Parathyroid adenoma (tissue), 2 donors: Measurements from ENCODE around the gene DIP2C.

ENCODE experiments used
- H2AFZ ChIP-seq: fragments of 300-600 bp; sonication (generic); one replicate; pipeline ENCODE4 v1.7.0; 2017; ENCODE audit warnings: antibody characterized with exemption, mild to moderate bottlenecking
- H3K27ac ChIP-seq: fragments of 300-600 bp; sonication (generic); one replicate; pipeline ENCODE4 v1.7.0; 2017
- H3K27me3 ChIP-seq: fragments of 300-600 bp; sonication (generic); one replicate; pipeline ENCODE4 v1.7.0; 2017; ENCODE audit warnings: low read length; ENCODE audit not compliant: control insufficient read depth, insufficient read depth
- H3K36me3 ChIP-seq: fragments of 300-600 bp; sonication (generic); one replicate; pipeline ENCODE4 v1.7.0; 2017; ENCODE audit warnings: low read length; ENCODE audit not compliant: control insufficient read depth, insufficient read depth
- H3K4me1 ChIP-seq: fragments of 300-600 bp; sonication (generic); one replicate; pipeline ENCODE4 v1.7.0; 2017; ENCODE audit warnings: control low read depth
- H3K4me2 ChIP-seq: fragments of 300-600 bp; sonication (generic); one replicate; pipeline ENCODE4 v1.7.0; 2017; ENCODE audit warnings: low read length
- H3K4me3 ChIP-seq: fragments of 300-600 bp; sonication (generic); one replicate; pipeline ENCODE4 v1.7.0; 2017; ENCODE audit warnings: low read depth, low read length
- H3K79me2 ChIP-seq: fragments of 300-600 bp; sonication (generic); one replicate; pipeline ENCODE4 v1.7.0; 2017; ENCODE audit warnings: control low read depth
- H3K9ac ChIP-seq: fragments of 300-600 bp; sonication (generic); one replicate; pipeline ENCODE4 v1.7.0; 2017; ENCODE audit warnings: mild to moderate bottlenecking
- H3K9me3 ChIP-seq: fragments of 300-600 bp; sonication (generic); one replicate; pipeline ENCODE4 v1.7.0; 2017; ENCODE audit warnings: low read length; ENCODE audit not compliant: control insufficient read depth
- TF ChIP-seq, protein P1 (sequence below): fragments of 300-600 bp; sonication (generic); IDR thresholded peaks from one replicate; pipeline ENCODE4 v1.7.0; 2017; ENCODE audit warnings: antibody characterized with exemption, mild to moderate bottlenecking
- donor health status: primary hyperparathyroidism.

DIP2C gene

GRCh38 chr10:387909-388660 lies 301.4 kb downstream of the DIP2C start:
- Histone ChIP-seq H2AFZ (no peak overlapping the region), H3K36me3 (no peaks in the 10 kb centered on the region), H3K79me2 (no peaks in the 10 kb centered on the region), H3K9me3 (no peaks in the 10 kb centered on the region), H3K4me3 (no peak overlapping the region), H3K27ac (no peak overlapping the region), H3K27me3 (no peaks in the 10 kb centered on the region), H3K9ac (no peak overlapping the region), H3K4me2 (no peak overlapping the region), H3K4me1 (no peaks in the 10 kb centered on the region)
- TF ChIP-seq, protein P1, sequence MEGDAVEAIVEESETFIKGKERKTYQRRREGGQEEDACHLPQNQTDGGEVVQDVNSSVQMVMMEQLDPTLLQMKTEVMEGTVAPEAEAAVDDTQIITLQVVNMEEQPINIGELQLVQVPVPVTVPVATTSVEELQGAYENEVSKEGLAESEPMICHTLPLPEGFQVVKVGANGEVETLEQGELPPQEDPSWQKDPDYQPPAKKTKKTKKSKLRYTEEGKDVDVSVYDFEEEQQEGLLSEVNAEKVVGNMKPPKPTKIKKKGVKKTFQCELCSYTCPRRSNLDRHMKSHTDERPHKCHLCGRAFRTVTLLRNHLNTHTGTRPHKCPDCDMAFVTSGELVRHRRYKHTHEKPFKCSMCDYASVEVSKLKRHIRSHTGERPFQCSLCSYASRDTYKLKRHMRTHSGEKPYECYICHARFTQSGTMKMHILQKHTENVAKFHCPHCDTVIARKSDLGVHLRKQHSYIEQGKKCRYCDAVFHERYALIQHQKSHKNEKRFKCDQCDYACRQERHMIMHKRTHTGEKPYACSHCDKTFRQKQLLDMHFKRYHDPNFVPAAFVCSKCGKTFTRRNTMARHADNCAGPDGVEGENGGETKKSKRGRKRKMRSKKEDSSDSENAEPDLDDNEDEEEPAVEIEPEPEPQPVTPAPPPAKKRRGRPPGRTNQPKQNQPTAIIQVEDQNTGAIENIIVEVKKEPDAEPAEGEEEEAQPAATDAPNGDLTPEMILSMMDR = no peak

DNA sequence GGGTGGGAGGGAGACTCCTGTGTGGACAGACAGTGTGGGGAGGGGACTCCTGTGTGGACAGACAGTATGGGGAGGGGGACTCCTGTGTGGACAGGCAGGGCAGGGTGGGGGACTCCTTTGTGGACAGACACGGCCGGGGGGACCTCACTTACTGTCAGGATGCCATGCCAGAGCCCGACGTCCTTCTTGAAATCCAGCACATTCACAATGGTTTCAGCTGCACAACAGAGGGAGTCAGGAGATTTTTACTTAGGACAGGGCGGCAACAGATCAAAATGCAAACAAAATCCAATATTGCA lies 301.9 kb downstream of the DIP2C start:
- TF ChIP-seq, protein P1 = no peak
- H3K27ac ChIP-seq = no peak overlapping the region
- H3K27me3 ChIP-seq = no peaks in the 10 kb centered on the region
- H2AFZ ChIP-seq = no peak overlapping the region
- no peak overlapping the region for H3K9ac ChIP-seq
- no peak overlapping the region for H3K4me3 ChIP-seq
- H3K4me1 ChIP-seq = no peaks in the 10 kb centered on the region
- H3K4me2 ChIP-seq = no peak overlapping the region
- no peaks in the 10 kb centered on the region for H3K9me3 ChIP-seq
- H3K79me2 ChIP-seq = no peaks in the 10 kb centered on the region
- H3K36me3 ChIP-seq = no peaks in the 10 kb centered on the region

DNA sequence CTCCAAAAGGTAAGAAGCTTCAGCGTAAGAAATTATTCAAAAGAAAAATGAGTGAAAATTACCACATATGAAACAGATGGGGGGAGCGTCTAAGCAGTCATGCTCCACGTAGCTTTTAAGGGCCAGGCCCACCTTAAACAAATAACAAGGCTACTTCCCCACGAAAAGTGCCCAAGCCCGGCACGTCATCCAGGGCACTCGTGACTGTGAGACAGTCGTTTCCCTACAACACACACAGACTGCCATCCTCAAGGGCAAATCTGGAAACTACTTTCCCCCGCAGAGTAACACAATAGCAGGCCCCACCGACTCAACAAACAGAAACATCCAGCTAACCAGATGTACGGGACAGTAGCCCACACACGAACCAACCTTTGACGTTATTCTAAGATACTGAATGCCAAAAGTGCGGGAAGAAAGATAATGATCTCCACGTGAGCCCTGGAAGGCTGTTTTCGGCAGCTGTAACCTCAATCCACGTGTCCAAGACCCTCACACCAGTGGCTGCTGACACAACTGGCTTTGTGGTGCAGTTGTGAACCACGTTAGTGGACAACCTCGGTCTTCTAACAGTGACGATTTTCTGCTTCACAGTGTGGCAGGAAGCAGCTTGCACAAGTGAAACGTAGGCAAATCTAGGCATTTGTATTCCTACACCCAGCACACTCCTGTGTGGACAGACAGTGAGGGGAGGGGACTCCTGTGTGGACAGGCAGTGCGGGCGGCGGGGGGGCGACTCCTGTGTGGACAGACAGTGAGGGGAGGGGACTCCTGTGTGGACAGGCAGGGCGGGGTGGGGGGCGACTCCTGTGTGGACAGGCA lies 302.5 kb downstream of the DIP2C start:
- no peaks in the 10 kb centered on the region for H3K4me1 ChIP-seq
- no peak overlapping the region for H3K4me3 ChIP-seq
- TF ChIP-seq, protein P1 = no peak
- no peak overlapping the region for H3K27ac ChIP-seq
- H3K79me2 ChIP-seq = no peaks in the 10 kb centered on the region
- H3K9ac ChIP-seq = no peak overlapping the region
- no peaks in the 10 kb centered on the region for H3K27me3 ChIP-seq
- no peaks in the 10 kb centered on the region for H3K36me3 ChIP-seq
- H3K4me2 ChIP-seq = no peak overlapping the region
- no peaks in the 10 kb centered on the region for H3K9me3 ChIP-seq
- H2AFZ ChIP-seq = no peak overlapping the region

DNA sequence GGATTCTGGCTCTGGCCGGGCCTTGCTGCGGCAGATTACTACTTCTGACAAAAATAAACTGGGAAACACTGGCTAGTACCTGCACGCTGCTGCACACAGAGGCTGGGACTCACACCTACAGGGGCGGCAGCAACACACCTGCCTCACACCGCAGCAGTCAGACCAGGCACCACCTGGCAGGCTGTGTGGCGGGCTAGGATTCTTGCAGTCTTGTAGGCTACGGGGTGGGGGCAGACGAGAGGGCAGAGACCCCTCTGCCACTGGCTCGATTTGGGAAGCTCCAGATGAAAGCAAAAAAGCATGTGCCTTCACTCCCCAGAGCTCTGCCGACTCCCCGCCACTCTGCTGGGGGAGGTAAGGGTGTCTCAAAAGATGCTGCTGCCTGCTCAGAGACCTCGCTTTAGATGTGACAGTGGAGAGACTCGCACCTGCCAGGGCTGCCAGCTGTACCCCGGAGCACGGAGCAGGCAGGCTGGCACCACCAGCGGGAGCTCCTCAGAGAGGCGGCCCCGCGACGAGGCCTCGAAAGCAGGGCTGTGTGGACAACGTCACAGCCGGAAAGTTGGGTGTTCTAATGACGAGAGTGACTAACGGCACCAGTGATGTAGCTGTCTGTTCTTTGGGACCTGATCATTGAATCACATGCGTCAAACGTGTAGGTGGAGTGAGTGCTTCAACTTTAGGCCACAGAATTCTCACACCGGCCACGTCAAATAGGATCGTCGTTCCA lies 303.7 kb downstream of the DIP2C start:
- Histone ChIP-seq H3K9ac (no peak overlapping the region), H2AFZ (no peak overlapping the region), H3K27ac (no peak overlapping the region), H3K79me2 (no peaks in the 10 kb centered on the region), H3K27me3 (no peaks in the 10 kb centered on the region), H3K4me2 (no peak overlapping the region), H3K4me3 (no peak overlapping the region), H3K36me3 (no peaks in the 10 kb centered on the region), H3K4me1 (no peaks in the 10 kb centered on the region), H3K9me3 (no peaks in the 10 kb centered on the region)
- TF ChIP-seq, protein P1 = no peak
